Islet precursor cell (in vitro differentiated cells): Measurements from ENCODE around the gene ZNF81.
"Not testable (repeated sequence)": the region's sequence is repeated elsewhere in the genome, so short reads cannot be mapped to it uniquely, and the experiment has no call there.

Experiments
- DNase-seq: peaks from one replicate; pipeline ENCODE4 v3.0.0-alpha.2; 2018

ZNF81 gene

GRCh38 chrX:47936940-47937317, 100.2 kb downstream of the ZNF81 start:
- DNase-seq = no peak

- DNase-seq = no peak
These were observed 103.7 kb downstream of the ZNF81 start for GRCh38 chrX:47940448-47940847.

- DNase-seq = no peak
These were observed 104.7 kb downstream of the ZNF81 start for GRCh38 chrX:47941423-47941822.

GRCh38 chrX:47955295-47955694, 118.6 kb downstream of the ZNF81 start:
- DNase-seq = not testable (repeated sequence)

GRCh38 chrX:47956016-47956415, 119.3 kb downstream of the ZNF81 start:
- DNase-seq = no peak

GRCh38 chrX:47958206-47958605, 121.5 kb downstream of the ZNF81 start:
- not testable (repeated sequence) for DNase-seq

GRCh38 chrX:47958761-47959342, 122.2 kb downstream of the ZNF81 start:
- no peak for DNase-seq

- no peak for DNase-seq
These were observed 123.7 kb downstream of the ZNF81 start for GRCh38 chrX:47960406-47960805.

GRCh38 chrX:47961830-47962229, 125.1 kb downstream of the ZNF81 start:
- DNase-seq = not testable (repeated sequence)

- DNase-seq = not testable (repeated sequence)
These were observed 128.8 kb downstream of the ZNF81 start for GRCh38 chrX:47965526-47965925.
